ENCODE measurements around the gene CGNL1.

CGNL1 gene

GRCh38 chr15:57353317-57353804, 22.9 kb upstream of the CGNL1 start:
- TF ChIP-seq CTCF (IDR thresholded peaks at IDR 0.05; ENCODE audit: insufficient read depth, missing control alignments), result no peak
- FAIRE-seq, result no peak
- no peak for DNase-seq (ENCODE audit: insufficient read length, low spot score)

GRCh38 chr15:57354436-57355123, 21.7 kb upstream of the CGNL1 start:
- DNase-seq (ENCODE audit: insufficient read length, low spot score) (no peak), FAIRE-seq (no peak)
- no peak for TF ChIP-seq CTCF (IDR thresholded peaks at IDR 0.05; ENCODE audit: insufficient read depth, missing control alignments)

GRCh38 chr15:57355259-57355658, 21.0 kb upstream of the CGNL1 start:
- DNase-seq (ENCODE audit: insufficient read length, low spot score), result no peak
- no peak for TF ChIP-seq CTCF (IDR thresholded peaks at IDR 0.05; ENCODE audit: insufficient read depth, missing control alignments)
- FAIRE-seq, result no peak

GRCh38 chr15:57356178-57356577, 20.1 kb upstream of the CGNL1 start:
- TF ChIP-seq CTCF (IDR thresholded peaks at IDR 0.05; ENCODE audit: insufficient read depth, missing control alignments), result no peak
- DNase-seq (ENCODE audit: insufficient read length, low spot score) (no peak), FAIRE-seq (no peak)

- FAIRE-seq, result no peak
Measured at GRCh38 chr15:57356636-57357035, 19.7 kb upstream of the CGNL1 start.

GRCh38 chr15:57357799-57358198, 18.5 kb upstream of the CGNL1 start:
- DNase-seq (ENCODE audit: insufficient read length, low spot score) (no peak), FAIRE-seq (no peak)
- no peak for TF ChIP-seq CTCF (IDR thresholded peaks at IDR 0.05; ENCODE audit: insufficient read depth, missing control alignments)

More at GRCh38 chr15:57356636-57357035, 19.7 kb upstream of the CGNL1 start:
- TF ChIP-seq CTCF (IDR thresholded peaks at IDR 0.05; ENCODE audit: insufficient read depth, missing control alignments), result no peak
- no peak for DNase-seq (ENCODE audit: insufficient read length, low spot score)

GRCh38 chr15:57358571-57358970, 17.7 kb upstream of the CGNL1 start:
- no peak for TF ChIP-seq CTCF (IDR thresholded peaks at IDR 0.05; ENCODE audit: insufficient read depth, missing control alignments)
- FAIRE-seq (no peak), DNase-seq (ENCODE audit: insufficient read length, low spot score) (no peak)
